ENCODE measurements around the gene PIAS1.

Gene PIAS1

GRCh38 chr15:68042855-68043222, 11.3 kb upstream of the PIAS1 start:
- no peaks in the 10 kb centered on the region for H3K9me3 ChIP-seq (ENCODE audit: severe bottlenecking)
- no peak for TF ChIP-seq CTCF (IDR thresholded peaks at IDR 0.05; ENCODE audit: poor library complexity, severe bottlenecking)
- H3K4me1 ChIP-seq (ENCODE audit: insufficient read depth, poor library complexity, severe bottlenecking), result no peaks in the 10 kb centered on the region
- ATAC-seq (ENCODE audit: low read depth) (no peak), DNase-seq (ENCODE audit: low spot score) (no peak)
- no peaks in the 10 kb centered on the region for H3K36me3 ChIP-seq (ENCODE audit: low read depth)
- H3K27ac ChIP-seq (ENCODE audit: poor library complexity, severe bottlenecking), result no peak overlapping the region
- peaks cover 6% of the 10 kb centered on the region for H3K27me3 ChIP-seq (ENCODE audit: insufficient read depth, poor library complexity, severe bottlenecking)
- H3K4me3 ChIP-seq (ENCODE audit: severe bottlenecking), result no peak overlapping the region

- Histone ChIP-seq H3K27ac (ENCODE audit: poor library complexity, severe bottlenecking) (no peak overlapping the region), H3K9me3 (ENCODE audit: severe bottlenecking) (no peaks in the 10 kb centered on the region), H3K4me1 (ENCODE audit: insufficient read depth, poor library complexity, severe bottlenecking) (no peaks in the 10 kb centered on the region), H3K36me3 (ENCODE audit: low read depth) (no peaks in the 10 kb centered on the region), H3K4me3 (ENCODE audit: severe bottlenecking) (no peak overlapping the region), H3K27me3 (ENCODE audit: insufficient read depth, poor library complexity, severe bottlenecking) (no peaks in the 10 kb centered on the region)
- ATAC-seq (ENCODE audit: low read depth) (no peak; the same call in 2 of the 3 replicates), DNase-seq (ENCODE audit: low spot score) (no peak)
- no peak for TF ChIP-seq CTCF (IDR thresholded peaks at IDR 0.05; ENCODE audit: poor library complexity, severe bottlenecking)
Measured at GRCh38 chr15:68045289-68046265, 8.5 kb upstream of the PIAS1 start.

GRCh38 chr15:68047826-68048225, 6.3 kb upstream of the PIAS1 start:
- ATAC-seq (ENCODE audit: low read depth), result no peak
- Histone ChIP-seq H3K4me1 (ENCODE audit: insufficient read depth, poor library complexity, severe bottlenecking) (no peaks in the 10 kb centered on the region), H3K27ac (ENCODE audit: poor library complexity, severe bottlenecking) (no peak overlapping the region), H3K36me3 (ENCODE audit: low read depth) (no peaks in the 10 kb centered on the region), H3K4me3 (ENCODE audit: severe bottlenecking) (no peak overlapping the region), H3K27me3 (ENCODE audit: insufficient read depth, poor library complexity, severe bottlenecking) (no peaks in the 10 kb centered on the region), H3K9me3 (ENCODE audit: severe bottlenecking) (no peaks in the 10 kb centered on the region)
- no peak for TF ChIP-seq CTCF (IDR thresholded peaks at IDR 0.05; ENCODE audit: poor library complexity, severe bottlenecking)
- no peak for DNase-seq (ENCODE audit: low spot score)

- no peak for ATAC-seq (ENCODE audit: low read depth)
- Histone ChIP-seq H3K27me3 (ENCODE audit: insufficient read depth, poor library complexity, severe bottlenecking) (no peaks in the 10 kb centered on the region), H3K4me3 (ENCODE audit: severe bottlenecking) (no peak overlapping the region), H3K36me3 (ENCODE audit: low read depth) (no peaks in the 10 kb centered on the region), H3K9me3 (ENCODE audit: severe bottlenecking) (no peaks in the 10 kb centered on the region), H3K27ac (ENCODE audit: poor library complexity, severe bottlenecking) (no peak overlapping the region), H3K4me1 (ENCODE audit: insufficient read depth, poor library complexity, severe bottlenecking) (peaks cover 10% of the 10 kb centered on the region)
- TF ChIP-seq CTCF (IDR thresholded peaks at IDR 0.05; ENCODE audit: poor library complexity, severe bottlenecking), result peak; percentile 36
- DNase-seq (ENCODE audit: low spot score), result no peak
Measured at GRCh38 chr15:68051109-68051508, 3.0 kb upstream of the PIAS1 start.

DNA sequence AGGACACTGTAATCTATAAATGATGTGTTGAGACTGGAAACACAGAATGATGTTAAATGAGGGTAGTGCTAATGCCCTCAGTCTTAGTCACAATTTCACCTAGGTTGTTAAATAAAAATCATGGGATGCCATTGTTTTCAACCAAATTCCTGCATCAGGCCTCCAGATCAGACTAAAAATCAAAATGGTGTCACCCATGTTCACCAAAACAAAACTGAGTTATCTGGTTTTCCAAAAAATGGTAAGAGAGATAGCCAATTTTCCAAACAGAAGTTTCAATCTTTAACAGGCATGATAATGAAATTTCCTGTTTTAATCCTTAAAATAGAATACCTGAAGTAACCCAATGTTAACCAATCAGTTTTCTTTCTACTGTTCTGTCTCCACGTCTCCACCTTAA, 2.2 kb upstream of the PIAS1 start:
- H3K9me3 ChIP-seq (ENCODE audit: severe bottlenecking), result no peaks in the 10 kb centered on the region
- no peak for TF ChIP-seq CTCF (IDR thresholded peaks at IDR 0.05; ENCODE audit: poor library complexity, severe bottlenecking)
- peaks cover 18% of the 10 kb centered on the region for H3K4me1 ChIP-seq (ENCODE audit: insufficient read depth, poor library complexity, severe bottlenecking)
- no peak for DNase-seq (ENCODE audit: low spot score)
- H3K36me3 ChIP-seq (ENCODE audit: low read depth), result no peaks in the 10 kb centered on the region
- H3K27ac ChIP-seq (ENCODE audit: poor library complexity, severe bottlenecking), result no peak overlapping the region
- H3K4me3 ChIP-seq (ENCODE audit: severe bottlenecking), result no peak overlapping the region
- ATAC-seq (ENCODE audit: low read depth), result no peak
- no peaks in the 10 kb centered on the region for H3K27me3 ChIP-seq (ENCODE audit: insufficient read depth, poor library complexity, severe bottlenecking)

Data from RWPE2 (cell line).